Measurements from ENCODE around the gene PHF2. TPM values are rescaled to one million over a fixed set of nuclear protein-coding genes. Genes with fewer than 3 reads are reported as not detected.
A peak's percentile ranks its signal among the peaks of the same experiment; 100 is the strongest.

The PHF2 gene
- total RNA-seq, 4 donors from 2014 or later = 21.1 to 38.2 (median 21.3) TPM

- Histone ChIP-seq H3K4me3 (no peak overlapping the region), H3K4me1 (no peaks in the 10 kb centered on the region), H3K27ac (no peak overlapping the region), H3K27me3 (no peaks in the 10 kb centered on the region), H3K36me3 (peaks cover 0 to 17% (median 3%) of the 10 kb centered on the region in 4 donors), H3K9me3 (no peaks in the 10 kb centered on the region)
- TF ChIP-seq POLR2A (IDR thresholded peaks at IDR 0.05) (no peak), POLR2AphosphoS5 (IDR thresholded peaks at IDR 0.05) (no peak), EP300 (IDR thresholded peaks at IDR 0.05; ENCODE audit: low read depth) (no peak), CTCF (IDR thresholded peaks at IDR 0.05) (no peak)
- WGBS, 2 donors (ENCODE audit: low coverage in 1 of 2) = 20 to 90% methylated on average over 1 to 5 of the region's 5 CpGs
- in situ Hi-C loops (cut with MboI; ENCODE audit: low pct_ligation_motif_present in 1 of 4, low pct_unique_long_range_greater_than_20kb in 1 of 4, low sequenced_read_pairs in 3 of 4) (no loop called here), intact Hi-C loops (cut with DNase I; ENCODE audit: low total_unique reads) (no loop called here)
- DNase-seq = peak; percentile 4
Measured at GRCh38 chr9:93651521-93651950, 75.2 kb downstream of the PHF2 start.

DNA sequence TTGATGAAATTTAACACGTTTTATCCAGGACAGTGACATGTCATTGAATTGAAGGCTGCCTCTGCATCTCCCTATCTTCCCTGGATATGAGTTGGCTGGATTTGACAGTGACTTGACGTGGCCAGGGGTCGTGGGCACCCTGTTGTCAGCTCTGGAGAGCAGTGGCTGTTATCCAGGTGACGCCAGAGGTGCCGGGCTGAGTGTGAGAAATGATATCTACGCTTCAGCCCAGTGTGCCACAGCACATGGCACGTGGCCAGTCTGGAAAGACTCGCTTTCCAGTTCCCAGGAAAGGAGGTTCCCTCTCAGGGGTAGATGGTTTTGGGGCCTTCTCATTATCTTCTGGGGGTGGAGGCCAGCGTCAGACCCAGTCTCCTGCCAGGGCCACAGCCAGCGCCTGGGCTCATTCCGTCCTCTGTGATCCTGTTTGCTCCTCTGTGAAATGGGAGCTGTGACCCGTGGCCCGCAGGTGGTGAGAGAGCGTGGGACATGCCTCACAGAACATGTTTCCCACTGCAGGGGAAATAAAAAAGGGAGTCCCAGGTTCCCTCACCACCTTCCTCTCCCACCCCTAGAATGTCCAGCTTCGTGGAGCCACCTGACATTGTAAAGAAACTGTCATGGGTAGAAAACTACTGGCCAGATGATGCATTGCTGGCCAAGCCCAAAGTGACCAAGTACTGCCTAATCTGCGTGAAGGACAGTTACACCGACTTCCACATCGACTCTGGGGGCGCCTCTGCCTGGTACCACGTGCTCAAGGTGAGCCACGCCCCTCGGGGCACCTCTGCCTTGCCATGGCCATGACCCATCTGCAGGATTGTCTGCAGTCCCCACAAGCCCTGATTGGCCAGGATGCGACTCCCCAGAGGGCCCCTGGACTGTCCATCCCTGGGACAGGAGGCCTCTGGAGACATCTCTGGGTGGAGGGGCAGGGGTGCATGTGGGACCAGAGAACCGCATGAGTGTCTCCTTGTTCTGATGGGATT lies 76.5 kb downstream of the PHF2 start:
- in situ Hi-C loops (cut with MboI; ENCODE audit: low pct_ligation_motif_present in 1 of 4, low pct_unique_long_range_greater_than_20kb in 1 of 4, low sequenced_read_pairs in 3 of 4) (no loop called here), intact Hi-C loops (cut with DNase I; ENCODE audit: low total_unique reads) (no loop called here)
- Histone ChIP-seq H3K27ac (no peak overlapping the region), H3K36me3 (peaks cover 0 to 17% (median 3%) of the 10 kb centered on the region in 4 donors), H3K4me3 (no peak overlapping the region), H3K27me3 (no peaks in the 10 kb centered on the region), H3K4me1 (no peaks in the 10 kb centered on the region), H3K9me3 (no peaks in the 10 kb centered on the region)
- no peak for DNase-seq
- WGBS, 2 donors (ENCODE audit: low coverage in 1 of 2) = 60 to 94% methylated on average over 1 to 24 of the region's 24 CpGs
- TF ChIP-seq POLR2A (IDR thresholded peaks at IDR 0.05) (no peak), EP300 (IDR thresholded peaks at IDR 0.05; ENCODE audit: low read depth) (no peak), CTCF (IDR thresholded peaks at IDR 0.05) (no peak), POLR2AphosphoS5 (IDR thresholded peaks at IDR 0.05) (no peak)

DNA sequence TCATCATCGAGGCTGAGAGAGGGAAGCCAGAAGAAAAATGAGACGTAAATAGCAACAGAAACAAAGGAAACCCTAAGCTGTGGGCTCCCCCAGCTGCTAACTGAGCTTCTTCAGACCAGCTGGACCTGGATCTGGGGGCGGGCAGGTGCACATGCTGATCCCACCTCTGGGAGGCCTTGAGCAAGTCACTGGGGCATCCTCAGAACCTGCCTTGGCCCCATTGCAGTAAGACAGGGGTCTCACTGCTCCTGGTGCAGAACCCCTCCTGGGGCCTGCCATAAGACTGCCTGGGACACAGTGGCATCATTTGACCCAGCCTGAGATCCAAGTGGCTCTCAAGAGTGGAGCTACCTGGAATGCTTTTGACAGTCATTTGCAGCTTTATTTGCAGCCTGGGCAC lies 77.4 kb downstream of the PHF2 start:
- intact Hi-C loops (cut with DNase I; ENCODE audit: low total_unique reads) = no loop called here
- Histone ChIP-seq H3K4me1 (no peaks in the 10 kb centered on the region), H3K36me3 (peaks cover 0 to 17% (median 3%) of the 10 kb centered on the region in 4 donors), H3K9me3 (no peaks in the 10 kb centered on the region), H3K27ac (no peak overlapping the region), H3K27me3 (no peaks in the 10 kb centered on the region), H3K4me3 (no peak overlapping the region)
- in situ Hi-C loops (cut with MboI; ENCODE audit: low pct_ligation_motif_present in 1 of 4, low pct_unique_long_range_greater_than_20kb in 1 of 4, low sequenced_read_pairs in 3 of 4) = no loop called here
- 93 to 100% methylated on average over 1 to 3 of the region's 3 CpGs for WGBS, 2 donors (ENCODE audit: low coverage in 1 of 2)
- DNase-seq = no peak
- TF ChIP-seq CTCF (IDR thresholded peaks at IDR 0.05) (no peak), POLR2A (IDR thresholded peaks at IDR 0.05) (no peak)

DNA sequence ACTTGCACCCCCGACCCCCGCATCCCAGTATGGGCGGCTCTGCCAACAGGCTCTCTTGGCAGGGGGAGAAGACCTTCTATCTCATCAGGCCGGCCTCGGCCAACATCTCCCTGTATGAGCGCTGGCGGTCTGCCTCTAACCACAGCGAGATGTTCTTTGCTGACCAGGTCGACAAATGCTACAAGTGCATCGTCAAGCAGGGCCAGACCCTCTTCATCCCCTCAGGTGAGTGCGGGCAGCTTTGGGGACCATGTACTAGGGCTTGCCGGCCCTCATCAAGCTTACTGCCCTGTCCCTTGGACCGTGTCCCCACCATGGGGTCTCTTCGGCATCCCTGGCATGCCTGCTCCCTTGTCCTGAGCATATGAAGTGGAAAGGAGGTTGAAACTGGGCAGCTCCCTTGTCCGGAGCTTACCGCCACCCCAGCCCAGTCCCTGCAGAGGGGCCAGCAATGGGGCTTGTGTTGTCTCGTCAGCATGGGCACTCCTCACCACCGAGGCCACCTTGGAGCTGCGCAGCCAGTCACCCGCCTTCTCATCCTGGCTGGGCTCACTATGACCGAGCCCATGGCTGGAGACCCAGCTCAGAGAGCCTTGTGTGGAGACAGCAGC lies 78.1 kb downstream of the PHF2 start:
- Histone ChIP-seq H3K27me3 (no peaks in the 10 kb centered on the region), H3K4me1 (no peaks in the 10 kb centered on the region), H3K27ac (no peak overlapping the region), H3K4me3 (no peak overlapping the region), H3K9me3 (no peaks in the 10 kb centered on the region), H3K36me3 (peaks cover 0 to 13% (median 3%) of the 10 kb centered on the region in 4 donors)
- intact Hi-C loops (cut with DNase I; ENCODE audit: low total_unique reads) (no loop called here), in situ Hi-C loops (cut with MboI; ENCODE audit: low pct_ligation_motif_present in 1 of 4, low pct_unique_long_range_greater_than_20kb in 1 of 4, low sequenced_read_pairs in 3 of 4) (no loop called here)
- no peak for TF ChIP-seq POLR2AphosphoS5 (IDR thresholded peaks at IDR 0.05)
- no peak for TF ChIP-seq CTCF (IDR thresholded peaks at IDR 0.05)
- no peak for TF ChIP-seq EP300 (IDR thresholded peaks at IDR 0.05; ENCODE audit: low read depth)
- TF ChIP-seq POLR2A (IDR thresholded peaks at IDR 0.05) = no peak
- DNase-seq = peak; percentile 4
- WGBS, 2 donors (ENCODE audit: low coverage in 1 of 2) = 95% methylated on average over 21 of the region's 21 CpGs; no CpG with 5 or more reads in 1 of the 2 donors
